ENCODE data around the gene SLC2A9.
"Not testable (repeated sequence)": the region's sequence is repeated elsewhere in the genome, so short reads cannot be mapped to it uniquely, and the experiment has no call there.

GRCh38 chr4:9796641-9797040, 224.7 kb downstream of the SLC2A9 start:
- TF ChIP-seq, protein P1, sequence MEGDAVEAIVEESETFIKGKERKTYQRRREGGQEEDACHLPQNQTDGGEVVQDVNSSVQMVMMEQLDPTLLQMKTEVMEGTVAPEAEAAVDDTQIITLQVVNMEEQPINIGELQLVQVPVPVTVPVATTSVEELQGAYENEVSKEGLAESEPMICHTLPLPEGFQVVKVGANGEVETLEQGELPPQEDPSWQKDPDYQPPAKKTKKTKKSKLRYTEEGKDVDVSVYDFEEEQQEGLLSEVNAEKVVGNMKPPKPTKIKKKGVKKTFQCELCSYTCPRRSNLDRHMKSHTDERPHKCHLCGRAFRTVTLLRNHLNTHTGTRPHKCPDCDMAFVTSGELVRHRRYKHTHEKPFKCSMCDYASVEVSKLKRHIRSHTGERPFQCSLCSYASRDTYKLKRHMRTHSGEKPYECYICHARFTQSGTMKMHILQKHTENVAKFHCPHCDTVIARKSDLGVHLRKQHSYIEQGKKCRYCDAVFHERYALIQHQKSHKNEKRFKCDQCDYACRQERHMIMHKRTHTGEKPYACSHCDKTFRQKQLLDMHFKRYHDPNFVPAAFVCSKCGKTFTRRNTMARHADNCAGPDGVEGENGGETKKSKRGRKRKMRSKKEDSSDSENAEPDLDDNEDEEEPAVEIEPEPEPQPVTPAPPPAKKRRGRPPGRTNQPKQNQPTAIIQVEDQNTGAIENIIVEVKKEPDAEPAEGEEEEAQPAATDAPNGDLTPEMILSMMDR (conservative IDR thresholded peaks at IDR 0.05; ENCODE audit: low read length), result not testable (repeated sequence)
- not testable (repeated sequence) for TF ChIP-seq EZH2phosphoT487 (IDR thresholded peaks at IDR 0.05; ENCODE audit: borderline replicate concordance)

All from Loucy (cell line).